Measurements from ENCODE around the gene ARHGAP15.

ARHGAP15 gene

GRCh38 chr2:143649226-143649740 is 520.1 kb downstream of the ARHGAP15 start:
- no peak overlapping the region for H3K9ac ChIP-seq (ENCODE audit: low read length)
- no peak overlapping the region for H3K4me3 ChIP-seq (ENCODE audit: low read length)
- no peaks in the 10 kb centered on the region for H3K4me1 ChIP-seq (ENCODE audit: control insufficient read depth, insufficient read depth, low read length)
- no peaks in the 10 kb centered on the region for H3K36me3 ChIP-seq (ENCODE audit: control insufficient read depth, insufficient read depth, low read length)
- no peak overlapping the region for H3K27ac ChIP-seq (ENCODE audit: low read depth, low read length)
- no peaks in the 10 kb centered on the region for H3K27me3 ChIP-seq (ENCODE audit: control insufficient read depth, insufficient read depth, low read length)

GRCh38 chr2:143652692-143653091 is 523.5 kb downstream of the ARHGAP15 start:
- no peak overlapping the region for H3K9ac ChIP-seq (ENCODE audit: low read length)
- H3K36me3 ChIP-seq (ENCODE audit: control insufficient read depth, insufficient read depth, low read length), result no peaks in the 10 kb centered on the region
- no peaks in the 10 kb centered on the region for H3K27me3 ChIP-seq (ENCODE audit: control insufficient read depth, insufficient read depth, low read length)
- H3K4me3 ChIP-seq (ENCODE audit: low read length), result no peak overlapping the region
- H3K27ac ChIP-seq (ENCODE audit: low read depth, low read length), result no peak overlapping the region
- H3K4me1 ChIP-seq (ENCODE audit: control insufficient read depth, insufficient read depth, low read length), result no peaks in the 10 kb centered on the region

GRCh38 chr2:143668234-143668633 is 539.0 kb downstream of the ARHGAP15 start:
- no peaks in the 10 kb centered on the region for H3K27me3 ChIP-seq (ENCODE audit: control insufficient read depth, insufficient read depth, low read length)
- H3K36me3 ChIP-seq (ENCODE audit: control insufficient read depth, insufficient read depth, low read length), result no peaks in the 10 kb centered on the region
- no peaks in the 10 kb centered on the region for H3K4me1 ChIP-seq (ENCODE audit: control insufficient read depth, insufficient read depth, low read length)
- H3K9ac ChIP-seq (ENCODE audit: low read length), result no peak overlapping the region
- H3K27ac ChIP-seq (ENCODE audit: low read depth, low read length), result no peak overlapping the region
- no peak overlapping the region for H3K4me3 ChIP-seq (ENCODE audit: low read length)

- no peak overlapping the region for H3K4me3 ChIP-seq (ENCODE audit: low read length)
- no peaks in the 10 kb centered on the region for H3K36me3 ChIP-seq (ENCODE audit: control insufficient read depth, insufficient read depth, low read length)
- H3K27ac ChIP-seq (ENCODE audit: low read depth, low read length), result no peak overlapping the region
- H3K4me1 ChIP-seq (ENCODE audit: control insufficient read depth, insufficient read depth, low read length), result no peaks in the 10 kb centered on the region
- H3K9ac ChIP-seq (ENCODE audit: low read length), result no peak overlapping the region
- H3K27me3 ChIP-seq (ENCODE audit: control insufficient read depth, insufficient read depth, low read length), result no peaks in the 10 kb centered on the region
Measured at GRCh38 chr2:143674051-143674450, 544.8 kb downstream of the ARHGAP15 start.

GRCh38 chr2:143675021-143675420 is 545.8 kb downstream of the ARHGAP15 start:
- Histone ChIP-seq H3K4me1 (ENCODE audit: control insufficient read depth, insufficient read depth, low read length) (no peaks in the 10 kb centered on the region), H3K4me3 (ENCODE audit: low read length) (no peak overlapping the region), H3K27me3 (ENCODE audit: control insufficient read depth, insufficient read depth, low read length) (no peaks in the 10 kb centered on the region), H3K27ac (ENCODE audit: low read depth, low read length) (no peak overlapping the region), H3K9ac (ENCODE audit: low read length) (no peak overlapping the region), H3K36me3 (ENCODE audit: control insufficient read depth, insufficient read depth, low read length) (no peaks in the 10 kb centered on the region)

DNA sequence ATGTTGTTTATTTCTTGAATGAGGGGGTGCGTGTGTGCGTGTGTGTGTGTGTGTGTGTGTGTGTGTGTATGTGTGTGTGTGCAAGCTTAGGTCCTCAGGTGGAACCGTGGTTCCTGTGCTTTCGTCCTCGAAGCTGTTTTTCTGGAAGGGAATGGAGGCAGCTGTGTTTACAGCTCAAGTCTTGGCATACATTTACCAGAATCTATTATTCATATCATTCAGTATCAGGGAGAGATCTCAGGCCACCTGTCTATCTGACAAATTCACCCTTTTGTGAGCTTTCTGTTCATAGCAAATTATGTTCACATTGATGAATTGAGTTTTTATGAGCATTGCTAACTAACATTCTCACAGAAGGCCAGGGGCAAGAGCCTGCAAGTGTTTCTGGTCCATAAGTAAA is 550.4 kb downstream of the ARHGAP15 start:
- no peaks in the 10 kb centered on the region for H3K4me1 ChIP-seq (ENCODE audit: control insufficient read depth, insufficient read depth, low read length)
- no peaks in the 10 kb centered on the region for H3K27me3 ChIP-seq (ENCODE audit: control insufficient read depth, insufficient read depth, low read length)
- no peak overlapping the region for H3K27ac ChIP-seq (ENCODE audit: low read depth, low read length)
- no peaks in the 10 kb centered on the region for H3K36me3 ChIP-seq (ENCODE audit: control insufficient read depth, insufficient read depth, low read length)
- H3K4me3 ChIP-seq (ENCODE audit: low read length), result no peak overlapping the region
- no peak overlapping the region for H3K9ac ChIP-seq (ENCODE audit: low read length)

- H3K36me3 ChIP-seq (ENCODE audit: control insufficient read depth, insufficient read depth, low read length), result no peaks in the 10 kb centered on the region
- no peak overlapping the region for H3K27ac ChIP-seq (ENCODE audit: low read depth, low read length)
- no peak overlapping the region for H3K9ac ChIP-seq (ENCODE audit: low read length)
- H3K4me3 ChIP-seq (ENCODE audit: low read length), result no peak overlapping the region
- H3K4me1 ChIP-seq (ENCODE audit: control insufficient read depth, insufficient read depth, low read length), result no peaks in the 10 kb centered on the region
- no peaks in the 10 kb centered on the region for H3K27me3 ChIP-seq (ENCODE audit: control insufficient read depth, insufficient read depth, low read length)
Measured at GRCh38 chr2:143680885-143681405, 551.7 kb downstream of the ARHGAP15 start.

DNA sequence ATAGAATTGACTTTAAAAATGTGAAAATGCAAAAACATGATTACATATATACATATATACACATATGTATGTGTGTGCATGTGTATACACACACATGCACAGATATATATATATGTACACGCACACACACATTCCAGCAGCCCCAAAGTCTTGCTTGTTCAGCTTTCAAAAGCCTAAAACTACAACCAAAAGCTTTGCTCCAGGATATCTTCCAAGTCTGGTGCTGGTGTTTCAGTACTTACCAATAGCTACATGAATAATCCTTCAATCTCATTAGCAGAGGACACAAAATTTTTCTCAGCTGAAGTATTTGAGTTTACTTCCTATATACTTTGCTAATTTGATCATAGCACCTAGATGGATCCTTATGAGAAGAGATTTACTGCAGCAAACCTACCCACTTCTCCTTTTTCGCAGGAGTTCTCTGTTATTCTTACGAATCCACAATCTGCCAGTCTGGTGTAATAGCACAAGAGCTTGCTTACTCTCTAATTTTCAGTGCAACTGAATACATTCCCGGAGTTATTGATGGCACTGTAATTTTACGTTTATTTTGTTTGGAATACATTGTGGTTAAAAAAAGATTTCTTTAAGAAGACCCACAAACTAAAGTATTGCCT is 553.3 kb downstream of the ARHGAP15 start:
- Histone ChIP-seq H3K4me3 (ENCODE audit: low read length) (no peak overlapping the region), H3K9ac (ENCODE audit: low read length) (no peak overlapping the region), H3K27me3 (ENCODE audit: control insufficient read depth, insufficient read depth, low read length) (no peaks in the 10 kb centered on the region), H3K27ac (ENCODE audit: low read depth, low read length) (no peak overlapping the region), H3K36me3 (ENCODE audit: control insufficient read depth, insufficient read depth, low read length) (no peaks in the 10 kb centered on the region), H3K4me1 (ENCODE audit: control insufficient read depth, insufficient read depth, low read length) (no peaks in the 10 kb centered on the region)

DNA sequence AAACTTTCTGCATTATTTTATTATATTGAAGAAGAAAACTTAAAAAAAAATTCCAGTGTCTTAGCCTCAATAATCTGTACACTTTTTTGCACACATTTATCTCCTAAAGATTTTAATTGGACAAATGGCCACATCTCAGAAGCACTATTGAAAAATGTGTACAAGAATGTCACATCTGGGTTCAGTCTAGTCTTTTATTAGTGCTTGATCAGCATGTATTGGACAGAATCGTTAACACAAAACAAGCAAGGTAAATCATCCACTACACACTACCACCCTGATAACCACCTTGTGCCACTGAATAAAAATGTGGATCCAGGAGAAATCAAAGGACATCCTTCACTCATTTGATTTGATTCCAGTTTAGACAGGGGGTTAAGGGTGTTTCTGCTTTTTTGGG is 554.8 kb downstream of the ARHGAP15 start:
- Histone ChIP-seq H3K27me3 (ENCODE audit: control insufficient read depth, insufficient read depth, low read length) (no peaks in the 10 kb centered on the region), H3K9ac (ENCODE audit: low read length) (no peak overlapping the region), H3K27ac (ENCODE audit: low read depth, low read length) (no peak overlapping the region), H3K4me1 (ENCODE audit: control insufficient read depth, insufficient read depth, low read length) (no peaks in the 10 kb centered on the region), H3K36me3 (ENCODE audit: control insufficient read depth, insufficient read depth, low read length) (no peaks in the 10 kb centered on the region), H3K4me3 (ENCODE audit: low read length) (no peak overlapping the region)

GRCh38 chr2:143684551-143685320 is 555.5 kb downstream of the ARHGAP15 start:
- Histone ChIP-seq H3K9ac (ENCODE audit: low read length) (no peak overlapping the region), H3K27me3 (ENCODE audit: control insufficient read depth, insufficient read depth, low read length) (no peaks in the 10 kb centered on the region), H3K4me1 (ENCODE audit: control insufficient read depth, insufficient read depth, low read length) (no peaks in the 10 kb centered on the region), H3K4me3 (ENCODE audit: low read length) (no peak overlapping the region), H3K36me3 (ENCODE audit: control insufficient read depth, insufficient read depth, low read length) (no peaks in the 10 kb centered on the region), H3K27ac (ENCODE audit: low read depth, low read length) (no peak overlapping the region)

DNA sequence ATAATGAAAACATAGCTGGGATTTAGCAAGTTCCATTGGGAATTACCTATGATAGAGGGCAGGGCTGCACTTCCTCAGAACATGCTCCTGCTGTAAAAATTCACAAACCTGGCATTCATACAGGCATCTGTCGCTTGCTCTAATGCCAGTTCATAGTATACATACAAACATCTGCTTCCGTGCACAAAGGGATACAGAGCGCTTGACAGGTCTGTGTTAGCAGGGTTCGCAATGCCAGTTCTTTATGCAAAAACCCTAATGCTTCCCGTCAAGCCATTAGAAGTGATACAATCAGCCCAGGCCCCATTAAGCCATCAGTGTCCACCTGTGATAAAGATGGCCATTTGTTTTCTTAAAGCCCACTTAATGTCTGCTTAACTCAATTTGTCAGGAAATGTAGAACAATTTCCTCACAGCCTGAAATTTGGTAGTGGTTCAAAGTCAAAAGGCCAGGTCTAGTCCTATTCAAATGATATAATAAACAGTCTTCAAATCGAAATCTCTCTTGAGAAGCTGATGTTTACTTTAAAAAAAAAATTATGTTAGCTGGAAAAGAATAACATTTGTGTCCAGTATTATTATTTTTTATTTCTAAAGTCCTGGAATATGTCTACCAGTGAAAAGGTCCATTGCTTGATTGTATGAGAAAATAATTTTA is 556.3 kb downstream of the ARHGAP15 start:
- no peak overlapping the region for H3K27ac ChIP-seq (ENCODE audit: low read depth, low read length)
- H3K9ac ChIP-seq (ENCODE audit: low read length), result no peak overlapping the region
- H3K4me3 ChIP-seq (ENCODE audit: low read length), result no peak overlapping the region

GRCh38 chr2:143686585-143687164 is 557.5 kb downstream of the ARHGAP15 start:
- no peaks in the 10 kb centered on the region for H3K27me3 ChIP-seq (ENCODE audit: control insufficient read depth, insufficient read depth, low read length)
- H3K9ac ChIP-seq (ENCODE audit: low read length), result no peak overlapping the region
- no peak overlapping the region for H3K4me3 ChIP-seq (ENCODE audit: low read length)
- no peak overlapping the region for H3K27ac ChIP-seq (ENCODE audit: low read depth, low read length)
- H3K36me3 ChIP-seq (ENCODE audit: control insufficient read depth, insufficient read depth, low read length), result no peaks in the 10 kb centered on the region
- no peaks in the 10 kb centered on the region for H3K4me1 ChIP-seq (ENCODE audit: control insufficient read depth, insufficient read depth, low read length)

More for the DNA sequence above, 556.3 kb downstream of the ARHGAP15 start:
- Histone ChIP-seq H3K36me3 (ENCODE audit: control insufficient read depth, insufficient read depth, low read length) (no peaks in the 10 kb centered on the region), H3K4me1 (ENCODE audit: control insufficient read depth, insufficient read depth, low read length) (no peaks in the 10 kb centered on the region), H3K27me3 (ENCODE audit: control insufficient read depth, insufficient read depth, low read length) (no peaks in the 10 kb centered on the region)
